Vagina (tissue), 2 donors: ENCODE results near the gene DMD. TPM values are rescaled to one million over a fixed set of nuclear protein-coding genes. Genes with fewer than 3 reads are reported as not detected.

Experiments used
- DNase-seq, 2 donors: peaks; one replicate each; pipeline ENCODE4 v3.0.0-alpha.2; 2017; ENCODE audit errors: extremely low spot score in 2 of 2
- H3K27ac ChIP-seq: fragments of 200-600 bp; sonication (generic); one replicate; pipeline ENCODE4 v1.5.1; 2019
- H3K27me3 ChIP-seq: fragments of 200-600 bp; sonication (generic); one replicate; pipeline ENCODE4 v1.5.1; 2019
- H3K36me3 ChIP-seq, 2 donors: fragments of 200-600 bp; sonication (generic); one replicate each; pipeline ENCODE4 v1.5.1; 2017 to 2019
- H3K4me1 ChIP-seq: fragments of 200-600 bp; sonication (generic); one replicate; pipeline ENCODE4 v1.5.1; 2019
- H3K4me3 ChIP-seq, 2 donors: fragments of 200-600 bp; sonication (generic); 1 replicate in 1 of 2; 2 replicates in 1 of 2; pipeline ENCODE4 v1.5.1; 2016 to 2019
- H3K9me3 ChIP-seq: fragments of 200-600 bp; sonication (generic); one replicate; pipeline ENCODE4 v1.5.1; 2019
- POLR2A ChIP-seq, 2 donors: fragments of 450-650 bp; IDR thresholded peaks; one replicate each; pipeline ENCODE4 v1.6.1; 2017; ENCODE audit warnings: antibody characterized with exemption in 2 of 2, mild to moderate bottlenecking in 2 of 2, moderate library complexity in 2 of 2
- POLR2AphosphoS5 ChIP-seq, 2 donors: sonication (generic); formaldehyde crosslinking; IDR thresholded peaks; one replicate each; pipeline ENCODE4 v1.9.0; 2017; ENCODE audit warnings: antibody characterized with exemption in 2 of 2, mild to moderate bottlenecking in 2 of 2, low read depth in 1 of 2; ENCODE audit not compliant: insufficient read depth in 1 of 2
- intact Hi-C: fragments of 100-400 bp; cut with DNase I; formaldehyde crosslinking; loops from one replicate; pipeline ENCODE4 v1.15.1; 2023
- total RNA-seq: library from RNA; depleted of rRNA; stranded (reverse); fragments of >200 nt; gene quantifications from one replicate; pipeline ENCODE4 v1.2.3, GENCODE V29; 2016
- TF ChIP-seq, protein P1 (sequence below), 3 experiments: fragments of 450-650 bp in 2 of 3; fragments of 200-600 bp in 1 of 3; sonication (generic) in 1 of 3; IDR thresholded peaks; one replicate each; pipeline ENCODE4 v1.5.1; 2017 to 2019; ENCODE audit warnings: antibody characterized with exemption in 3 of 3, mild to moderate bottlenecking in 2 of 3, moderate library complexity in 2 of 3

DMD gene
- total RNA-seq, 1 donor from 2014 or later: 25.8 TPM

DNA sequence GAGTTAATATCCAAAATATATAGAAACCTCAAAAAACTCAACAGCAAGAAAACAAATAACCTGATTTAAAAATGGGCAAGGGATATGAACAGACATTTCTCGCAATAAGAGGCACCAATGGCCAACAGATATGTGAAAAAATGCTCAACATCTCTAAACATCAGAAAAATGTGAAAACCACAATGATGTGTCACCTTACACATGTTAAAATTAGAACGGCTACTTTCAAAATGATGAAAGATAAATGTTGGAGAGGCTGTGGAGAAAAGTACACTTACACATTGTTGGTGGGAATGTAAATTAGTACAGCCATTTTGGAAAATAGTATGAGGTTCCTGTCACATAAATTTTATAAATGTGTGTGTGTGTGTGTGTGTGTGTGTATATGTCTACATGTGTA, 731.3 kb downstream of the DMD start:
- TF ChIP-seq POLR2A (IDR thresholded peaks at IDR 0.05): no peak
- TF ChIP-seq, protein P1, sequence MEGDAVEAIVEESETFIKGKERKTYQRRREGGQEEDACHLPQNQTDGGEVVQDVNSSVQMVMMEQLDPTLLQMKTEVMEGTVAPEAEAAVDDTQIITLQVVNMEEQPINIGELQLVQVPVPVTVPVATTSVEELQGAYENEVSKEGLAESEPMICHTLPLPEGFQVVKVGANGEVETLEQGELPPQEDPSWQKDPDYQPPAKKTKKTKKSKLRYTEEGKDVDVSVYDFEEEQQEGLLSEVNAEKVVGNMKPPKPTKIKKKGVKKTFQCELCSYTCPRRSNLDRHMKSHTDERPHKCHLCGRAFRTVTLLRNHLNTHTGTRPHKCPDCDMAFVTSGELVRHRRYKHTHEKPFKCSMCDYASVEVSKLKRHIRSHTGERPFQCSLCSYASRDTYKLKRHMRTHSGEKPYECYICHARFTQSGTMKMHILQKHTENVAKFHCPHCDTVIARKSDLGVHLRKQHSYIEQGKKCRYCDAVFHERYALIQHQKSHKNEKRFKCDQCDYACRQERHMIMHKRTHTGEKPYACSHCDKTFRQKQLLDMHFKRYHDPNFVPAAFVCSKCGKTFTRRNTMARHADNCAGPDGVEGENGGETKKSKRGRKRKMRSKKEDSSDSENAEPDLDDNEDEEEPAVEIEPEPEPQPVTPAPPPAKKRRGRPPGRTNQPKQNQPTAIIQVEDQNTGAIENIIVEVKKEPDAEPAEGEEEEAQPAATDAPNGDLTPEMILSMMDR (IDR thresholded peaks at IDR 0.05): no peak
- no peak for TF ChIP-seq POLR2AphosphoS5 (IDR thresholded peaks at IDR 0.05; ENCODE audit: insufficient read depth in 1 of 2, low read depth in 1 of 2)
- Histone ChIP-seq H3K36me3 (no peaks in the 10 kb centered on the region), H3K4me1 (no peaks in the 10 kb centered on the region), H3K27ac (no peak overlapping the region), H3K4me3 (no peak overlapping the region), H3K27me3 (no peaks in the 10 kb centered on the region), H3K9me3 (no peaks in the 10 kb centered on the region)
- intact Hi-C loops: no loop called here
- no peak for DNase-seq

DNA sequence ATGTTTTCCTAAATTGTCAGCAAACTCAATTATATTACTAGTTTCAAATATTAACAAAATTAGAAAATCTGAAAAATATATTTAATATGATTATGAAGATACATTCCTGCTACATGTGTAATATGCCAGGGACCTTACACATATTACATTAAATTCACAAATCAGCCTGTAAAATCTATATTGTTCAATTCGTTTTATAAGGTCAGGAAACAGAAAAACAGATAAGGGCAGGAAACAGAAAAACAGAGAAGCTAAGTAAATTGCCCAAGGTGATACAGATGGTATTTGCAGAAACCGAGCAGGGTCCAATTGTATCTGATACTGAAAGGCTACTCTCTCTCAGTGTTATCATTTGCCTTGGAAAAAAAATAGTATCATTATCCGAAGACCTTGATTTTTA, 739.0 kb downstream of the DMD start:
- TF ChIP-seq, protein P1 (IDR thresholded peaks at IDR 0.05): no peak
- TF ChIP-seq POLR2AphosphoS5 (IDR thresholded peaks at IDR 0.05; ENCODE audit: insufficient read depth in 1 of 2, low read depth in 1 of 2) (no peak), POLR2A (IDR thresholded peaks at IDR 0.05) (no peak)
- Histone ChIP-seq H3K27ac (no peak overlapping the region), H3K36me3 (no peaks in the 10 kb centered on the region), H3K4me1 (no peaks in the 10 kb centered on the region), H3K4me3 (no peak overlapping the region), H3K27me3 (no peaks in the 10 kb centered on the region), H3K9me3 (no peaks in the 10 kb centered on the region)
- no peak for DNase-seq
- intact Hi-C loops: no loop called here

DNA sequence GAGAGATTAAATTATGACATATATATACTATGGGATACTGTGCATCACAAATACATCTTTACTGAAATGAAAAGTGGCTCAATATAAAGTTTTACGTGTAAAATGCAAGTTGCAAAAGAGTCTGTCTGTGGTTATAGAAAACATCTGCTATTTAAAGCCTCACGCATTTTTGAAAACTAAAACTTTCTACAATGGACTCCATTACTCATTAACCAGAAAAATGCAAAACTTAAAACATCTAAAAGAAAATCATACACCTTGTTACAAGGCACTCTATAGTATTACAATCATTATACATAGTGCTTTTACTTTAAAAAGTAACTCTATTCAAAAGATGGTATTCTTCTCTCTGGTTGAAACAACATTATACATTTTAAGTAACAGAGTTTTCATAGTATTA, 755.6 kb downstream of the DMD start:
- no peak for DNase-seq
- Histone ChIP-seq H3K4me1 (no peaks in the 10 kb centered on the region), H3K27me3 (no peaks in the 10 kb centered on the region), H3K27ac (no peak overlapping the region), H3K4me3 (no peak overlapping the region), H3K36me3 (no peaks in the 10 kb centered on the region), H3K9me3 (no peaks in the 10 kb centered on the region)
- TF ChIP-seq POLR2A (IDR thresholded peaks at IDR 0.05) (no peak), POLR2AphosphoS5 (IDR thresholded peaks at IDR 0.05; ENCODE audit: insufficient read depth in 1 of 2, low read depth in 1 of 2) (no peak)
- TF ChIP-seq, protein P1 (IDR thresholded peaks at IDR 0.05): no peak
- intact Hi-C loops: no loop called here

DNA sequence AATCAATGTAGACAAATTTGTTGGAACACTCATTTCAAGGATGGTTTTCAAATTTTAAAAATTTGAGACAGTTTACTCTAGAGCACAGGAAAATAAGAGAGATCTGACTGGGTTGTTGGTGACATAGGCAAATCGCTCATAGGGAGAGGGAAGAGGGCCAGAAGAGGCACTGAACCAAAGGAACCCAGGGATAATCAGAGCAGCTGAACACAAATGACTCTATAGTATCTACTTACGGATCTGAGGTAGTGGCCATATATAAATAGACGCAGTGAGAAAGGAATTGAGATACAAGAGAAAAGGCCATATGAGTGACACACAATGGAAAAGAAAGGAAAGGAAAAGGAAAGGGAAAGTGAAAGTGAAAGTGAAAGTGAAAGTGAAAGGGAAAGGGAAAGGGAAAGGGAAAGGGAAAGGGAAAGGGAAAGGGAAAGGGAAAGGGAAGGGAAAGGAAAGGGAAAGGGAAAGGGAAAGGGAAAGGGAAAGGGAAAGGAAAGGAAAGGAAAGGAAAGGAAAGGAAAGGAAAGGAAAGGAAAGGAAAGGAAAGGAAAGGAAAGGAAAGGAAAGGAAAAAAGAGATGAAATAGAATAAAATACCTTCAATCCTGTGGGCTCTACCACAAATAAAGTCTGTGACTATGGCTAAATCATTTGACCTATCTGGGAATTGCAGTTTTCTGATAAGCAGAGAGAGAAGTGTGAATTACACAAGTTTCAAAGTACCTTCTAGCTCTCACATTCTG, 759.2 kb downstream of the DMD start:
- Histone ChIP-seq H3K36me3 (no peaks in the 10 kb centered on the region), H3K9me3 (no peaks in the 10 kb centered on the region), H3K27ac (no peak overlapping the region), H3K4me3 (no peak overlapping the region), H3K27me3 (no peaks in the 10 kb centered on the region), H3K4me1 (no peaks in the 10 kb centered on the region)
- TF ChIP-seq POLR2A (IDR thresholded peaks at IDR 0.05) (no peak), POLR2AphosphoS5 (IDR thresholded peaks at IDR 0.05; ENCODE audit: insufficient read depth in 1 of 2, low read depth in 1 of 2) (no peak)
- TF ChIP-seq, protein P1 (IDR thresholded peaks at IDR 0.05): no peak
- no peak for DNase-seq
- intact Hi-C loops: no loop called here

DNA sequence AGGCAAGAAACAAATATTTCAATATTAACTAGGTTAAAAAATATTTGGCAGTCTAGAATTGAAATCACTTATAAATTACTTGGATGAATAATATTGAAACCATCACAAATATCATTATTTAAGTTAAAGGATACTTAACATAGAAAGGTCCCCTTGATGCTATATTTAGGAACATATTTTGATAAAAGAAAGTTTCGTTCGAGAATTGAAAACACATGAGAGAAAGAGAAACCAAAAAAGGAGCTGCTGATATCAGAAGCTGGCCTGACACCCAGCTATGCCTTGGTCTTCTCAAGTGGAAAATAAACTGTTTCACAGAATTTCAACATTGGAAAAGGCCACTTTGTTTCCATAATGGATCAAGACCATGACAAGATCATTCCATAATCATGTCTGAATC, 762.4 kb downstream of the DMD start:
- H3K27ac ChIP-seq: no peak overlapping the region
- H3K9me3 ChIP-seq: no peaks in the 10 kb centered on the region
- no peak for TF ChIP-seq POLR2AphosphoS5 (IDR thresholded peaks at IDR 0.05; ENCODE audit: insufficient read depth in 1 of 2, low read depth in 1 of 2)
- no peak for TF ChIP-seq POLR2A (IDR thresholded peaks at IDR 0.05)
- TF ChIP-seq, protein P1 (IDR thresholded peaks at IDR 0.05): no peak
- no peaks in the 10 kb centered on the region for H3K36me3 ChIP-seq
- H3K4me1 ChIP-seq: no peaks in the 10 kb centered on the region
- DNase-seq: no peak
- H3K4me3 ChIP-seq: no peak overlapping the region
- H3K27me3 ChIP-seq: no peaks in the 10 kb centered on the region
- intact Hi-C loops: no loop called here
